HepG2 (cell line): Measurements from ENCODE around the gene IBTK. TPM values are rescaled to one million over a fixed set of nuclear protein-coding genes. Genes with fewer than 3 reads are reported as not detected.

ENCODE experiments used
- ATAC-seq: fragments of 200-7000 bp; cut with Tn5 transposase; 3 replicates; pipeline ENCODE4 v1.9.1; 2020; ENCODE audit warnings: mild to moderate bottlenecking, moderate library complexity
- BruUV-seq: library from RNA; stranded (reverse); fragments of 400-500 nt; replicated peaks from 2 replicates; lab custom pipeline; 2021; lab: Mats Ljungman, UMichigan
- CTCF ChIA-PET: fragments of 300-600 bp; formaldehyde crosslinking; extraction: SDS; loops from one replicate; lab custom pipeline; 2021; ENCODE audit warnings: low total read pairs, inconsistent platforms, low intra/inter-chr PET ratio; lab: Yijun Ruan, JAX
- POLR2A ChIA-PET: fragments of 350-600 bp; sonication (Branson Sonifier 250); formaldehyde crosslinking; loops from one replicate; lab custom pipeline; 2020; ENCODE audit warnings: antibody characterized with exemption, inconsistent platforms; lab: Yijun Ruan, JAX
- DNase-seq: peaks from one replicate; pipeline ENCODE4 v3.0.0-alpha.2; 2015; ENCODE audit warnings: low spot score
- FAIRE-seq: peaks from 3 replicates; lab custom pipeline; 2011; peaks lifted over from hg19 to GRCh38; lab: Jason Lieb, UNC
- H2AFZ ChIP-seq: one replicate; pipeline ENCODE4 v1.6.1; 2011; ENCODE audit warnings: low read length, inconsistent platforms
- H3K27ac ChIP-seq: fragments of 300-600 bp; 3 replicates; pipeline ENCODE4 v1.8.0; 2011; ENCODE audit warnings: mixed run types, mild to moderate bottlenecking, mixed read lengths, low read length, inconsistent platforms; ENCODE audit not compliant: insufficient read depth; ENCODE audit errors: extremely low read length
- H3K27me3 ChIP-seq, 2 experiments: fragments of 200-600 bp in 1 of 2; 2 replicates in 1 of 2; 3 replicates in 1 of 2; pipeline versions ENCODE4 v1.6.0 to v1.8.0; 2011; ENCODE audit warnings: low read length in 2 of 2, mild to moderate bottlenecking in 2 of 2, moderate library complexity in 2 of 2, inconsistent platforms in 1 of 2; ENCODE audit not compliant: insufficient read depth in 2 of 2, control insufficient read depth in 1 of 2
- H3K36me3 ChIP-seq, 2 experiments: fragments of 200-600 bp in 1 of 2; replicated peaks in 1 of 2; 2 replicates in 1 of 2; 3 replicates in 1 of 2; pipeline versions ENCODE4 v1.5.1 to v1.8.0; 2011; ENCODE audit warnings: low read length in 2 of 2, inconsistent platforms in 1 of 2; ENCODE audit not compliant: insufficient read depth in 2 of 2, control insufficient read depth in 1 of 2
- H3K4me1 ChIP-seq: 2 replicates; pipeline ENCODE4 v1.5.1; 2012; ENCODE audit warnings: low read length, inconsistent platforms; ENCODE audit not compliant: insufficient read depth
- H3K4me2 ChIP-seq: 2 replicates; pipeline ENCODE4 v1.6.0; 2011; ENCODE audit warnings: low read depth, low read length, inconsistent platforms
- H3K4me3 ChIP-seq, 3 experiments: fragments of 200-600 bp in 1 of 3; sonication (generic), shearing (Covaris generic) in 1 of 3; replicated peaks in 1 of 3; 2 replicates each; pipeline ENCODE4 v1.5.1; 2011 to 2016; ENCODE audit warnings: low read length in 3 of 3, inconsistent platforms in 2 of 3, low read depth in 2 of 3, mild to moderate bottlenecking in 2 of 3, control low read depth in 1 of 3, mixed read lengths in 1 of 3; ENCODE audit not compliant: insufficient read depth in 1 of 3
- H3K79me2 ChIP-seq: one replicate; pipeline ENCODE4 v1.6.1; 2011; ENCODE audit warnings: low read length, inconsistent platforms; ENCODE audit not compliant: insufficient read depth
- H3K9ac ChIP-seq: 2 replicates; pipeline ENCODE4 v1.6.0; 2011; ENCODE audit warnings: mild to moderate bottlenecking, low read depth, low read length, inconsistent platforms; ENCODE audit not compliant: insufficient read depth
- H3K9me3 ChIP-seq: 2 replicates; pipeline ENCODE4 v1.5.1; 2012; ENCODE audit warnings: mild to moderate bottlenecking, low read length
- H4K20me1 ChIP-seq: 2 replicates; pipeline ENCODE4 v1.6.0; 2011; ENCODE audit warnings: inconsistent platforms, mild to moderate bottlenecking, low read length, moderate library complexity; ENCODE audit not compliant: insufficient read depth
- KMT2B ChIP-seq: IDR thresholded peaks from 2 replicates; pipeline ENCODE4 v1.6.1; 2016; ENCODE audit warnings: missing genetic modification reagents, missing compliant biosample characterization
- PAWR ChIP-seq: sonication (generic); formaldehyde crosslinking; IDR thresholded peaks from 2 replicates; pipeline ENCODE4 v1.4.0; 2020; ENCODE audit warnings: missing genetic modification reagents, mild to moderate bottlenecking, borderline replicate concordance
- SAP130 ChIP-seq: IDR thresholded peaks from 2 replicates; pipeline ENCODE4 v1.6.1; 2016; ENCODE audit warnings: low read depth
- ZNF432 ChIP-seq: sonication (generic); formaldehyde crosslinking; IDR thresholded peaks from 2 replicates; pipeline ENCODE4 v1.5.0; 2020; ENCODE audit warnings: missing genetic modification reagents, mild to moderate bottlenecking, borderline replicate concordance
- ZNF850 ChIP-seq: sonication (generic); formaldehyde crosslinking; conservative IDR thresholded peaks from 2 replicates; pipeline ENCODE4 v1.9.0; 2021; ENCODE audit warnings: mild to moderate bottlenecking, missing genetic modification reagents
- ZSCAN20 ChIP-seq: sonication (generic); formaldehyde crosslinking; IDR thresholded peaks from 2 replicates; pipeline ENCODE4 v1.4.0; 2020; ENCODE audit warnings: missing genetic modification reagents, mild to moderate bottlenecking, borderline replicate concordance
- WGBS: methylation state at CpG from one replicate; pipeline ENCODE4 v1.1.6; 2017; ENCODE audit warnings: low lambda C conversion rate; 5-methylcytosine and 5-hydroxymethylcytosine counted together
- in situ Hi-C: cut with HindIII; loops from 2 replicates; pipeline ENCODE4 v1.10.0; 2017; ENCODE audit warnings: low pct_unique_long_range_greater_than_20kb; ENCODE audit not compliant: extremely low pct_ligation_motif_present
- intact Hi-C: fragments of 100-400 bp; cut with micrococcal nuclease; formaldehyde crosslinking; loops from one replicate; pipeline ENCODE4 v1.10.0; 2022; ENCODE audit not compliant: unreplicated experiment
- polyA plus RNA-seq, 8 experiments: library from polyadenylated mRNA; depleted of rRNA in 3 of 8; stranded (reverse) in 7 of 8; unstranded in 1 of 8; fragments of >200 nt; fragmentation: Illumina TruSeq in 4 of 8; extraction: Trizol in 4 of 8; gene quantifications; 2 replicates each; pipeline versions ENCODE4 v1.2.1 to v1.2.3, GENCODE V29; 2011 to 2016; ENCODE audit warnings: low read depth in 4 of 8, missing spikeins in 1 of 8, mixed read lengths in 1 of 8; ENCODE audit not compliant: insufficient read depth in 1 of 8
- total RNA-seq, 5 experiments: library from RNA; depleted of rRNA; stranded (reverse); fragments of >200 nt; fragmentation: Illumina TruSeq; extraction: Trizol; gene quantifications; 2 replicates each; pipeline ENCODE4 v1.2.3, GENCODE V29; 2016; ENCODE audit warnings: low read depth in 1 of 5
- TF ChIP-seq, protein P1 (sequence below): sonication (generic); formaldehyde crosslinking; IDR thresholded peaks from 2 replicates; pipeline ENCODE4 v1.4.0; 2020; ENCODE audit warnings: mild to moderate bottlenecking, missing genetic modification reagents
- TF ChIP-seq, protein P2 (sequence below): sonication (generic); formaldehyde crosslinking; IDR thresholded peaks from 2 replicates; pipeline ENCODE4 v1.8.0; 2022; ENCODE audit warnings: missing genetic modification reagents, mild to moderate bottlenecking, moderate library complexity, borderline replicate concordance

IBTK gene
- total and polyA plus RNA-seq, 2 of the 13 experiments (the other 11 are each of a cell fraction or from before 2014, with no cell fraction given) = 23.8 to 60.0 TPM

DNA sequence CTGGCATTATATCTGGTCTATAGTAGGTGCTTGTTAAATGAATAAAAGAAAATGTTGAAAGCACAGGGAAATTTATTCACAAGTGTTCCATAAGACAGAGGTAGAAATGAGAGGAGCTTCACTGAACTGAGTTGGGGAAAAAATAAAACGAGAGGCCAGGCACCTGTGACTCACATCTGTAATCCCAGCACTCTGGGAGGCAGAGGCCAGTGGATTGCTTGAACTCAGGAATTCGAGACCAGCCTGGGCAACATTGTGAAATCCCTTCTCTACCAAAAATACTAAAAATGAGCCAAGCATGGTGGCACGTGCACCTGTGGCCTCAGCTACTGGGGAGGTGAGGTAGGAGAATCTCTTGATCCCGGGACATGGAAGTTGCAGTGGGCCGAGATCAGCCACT, 28.1 kb upstream of the IBTK start:
- in situ Hi-C loops = loop anchor here (10.0 kb wide), 1 partner anchor 209 kb away; no protein-coding TSS in a partner anchor
- H3K4me1 ChIP-seq = no peaks in the 10 kb centered on the region
- H3K4me2 ChIP-seq = no peak overlapping the region
- H3K9ac ChIP-seq = no peak overlapping the region
- POLR2A ChIA-PET = no interaction called here
- TF ChIP-seq, protein P1, sequence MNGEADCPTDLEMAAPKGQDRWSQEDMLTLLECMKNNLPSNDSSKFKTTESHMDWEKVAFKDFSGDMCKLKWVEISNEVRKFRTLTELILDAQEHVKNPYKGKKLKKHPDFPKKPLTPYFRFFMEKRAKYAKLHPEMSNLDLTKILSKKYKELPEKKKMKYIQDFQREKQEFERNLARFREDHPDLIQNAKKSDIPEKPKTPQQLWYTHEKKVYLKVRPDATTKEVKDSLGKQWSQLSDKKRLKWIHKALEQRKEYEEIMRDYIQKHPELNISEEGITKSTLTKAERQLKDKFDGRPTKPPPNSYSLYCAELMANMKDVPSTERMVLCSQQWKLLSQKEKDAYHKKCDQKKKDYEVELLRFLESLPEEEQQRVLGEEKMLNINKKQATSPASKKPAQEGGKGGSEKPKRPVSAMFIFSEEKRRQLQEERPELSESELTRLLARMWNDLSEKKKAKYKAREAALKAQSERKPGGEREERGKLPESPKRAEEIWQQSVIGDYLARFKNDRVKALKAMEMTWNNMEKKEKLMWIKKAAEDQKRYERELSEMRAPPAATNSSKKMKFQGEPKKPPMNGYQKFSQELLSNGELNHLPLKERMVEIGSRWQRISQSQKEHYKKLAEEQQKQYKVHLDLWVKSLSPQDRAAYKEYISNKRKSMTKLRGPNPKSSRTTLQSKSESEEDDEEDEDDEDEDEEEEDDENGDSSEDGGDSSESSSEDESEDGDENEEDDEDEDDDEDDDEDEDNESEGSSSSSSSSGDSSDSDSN (CRISPR knock-in tag) = no peak
- TF ChIP-seq, protein P2, sequence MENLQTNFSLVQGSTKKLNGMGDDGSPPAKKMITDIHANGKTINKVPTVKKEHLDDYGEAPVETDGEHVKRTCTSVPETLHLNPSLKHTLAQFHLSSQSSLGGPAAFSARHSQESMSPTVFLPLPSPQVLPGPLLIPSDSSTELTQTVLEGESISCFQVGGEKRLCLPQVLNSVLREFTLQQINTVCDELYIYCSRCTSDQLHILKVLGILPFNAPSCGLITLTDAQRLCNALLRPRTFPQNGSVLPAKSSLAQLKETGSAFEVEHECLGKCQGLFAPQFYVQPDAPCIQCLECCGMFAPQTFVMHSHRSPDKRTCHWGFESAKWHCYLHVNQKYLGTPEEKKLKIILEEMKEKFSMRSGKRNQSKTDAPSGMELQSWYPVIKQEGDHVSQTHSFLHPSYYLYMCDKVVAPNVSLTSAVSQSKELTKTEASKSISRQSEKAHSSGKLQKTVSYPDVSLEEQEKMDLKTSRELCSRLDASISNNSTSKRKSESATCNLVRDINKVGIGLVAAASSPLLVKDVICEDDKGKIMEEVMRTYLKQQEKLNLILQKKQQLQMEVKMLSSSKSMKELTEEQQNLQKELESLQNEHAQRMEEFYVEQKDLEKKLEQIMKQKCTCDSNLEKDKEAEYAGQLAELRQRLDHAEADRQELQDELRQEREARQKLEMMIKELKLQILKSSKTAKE (CRISPR knock-in tag) = no peak
- TF ChIP-seq SAP130 (CRISPR knock-in tag) (no peak), ZSCAN20 (CRISPR knock-in tag) (no peak), KMT2B (CRISPR knock-in tag) (no peak), ZNF850 (CRISPR knock-in tag) (no peak), ZNF432 (no peak), PAWR (CRISPR knock-in tag) (no peak)
- no peak overlapping the region for H3K4me3 ChIP-seq
- FAIRE-seq (no peak), DNase-seq (no peak), ATAC-seq (no peak)
- H3K36me3 ChIP-seq = no peaks in the 10 kb centered on the region
- intact Hi-C loops = no loop called here
- peaks cover 0 to 6% of the 10 kb centered on the region in 2 experiments; a peak in 1 of 5 replicates for H3K27me3 ChIP-seq
- no peaks in the 10 kb centered on the region for H3K79me2 ChIP-seq
- no TSS peak for BruUV-seq
- CTCF ChIA-PET = no interaction called here
- no peaks in the 10 kb centered on the region for H4K20me1 ChIP-seq
- no peaks in the 10 kb centered on the region for H3K9me3 ChIP-seq
- no peak overlapping the region for H2AFZ ChIP-seq
- 3% methylated on average over 5 of the region's 5 CpGs for WGBS
- H3K27ac ChIP-seq = no peak overlapping the region
